ENCODE data around the gene LRG1.

DNA sequence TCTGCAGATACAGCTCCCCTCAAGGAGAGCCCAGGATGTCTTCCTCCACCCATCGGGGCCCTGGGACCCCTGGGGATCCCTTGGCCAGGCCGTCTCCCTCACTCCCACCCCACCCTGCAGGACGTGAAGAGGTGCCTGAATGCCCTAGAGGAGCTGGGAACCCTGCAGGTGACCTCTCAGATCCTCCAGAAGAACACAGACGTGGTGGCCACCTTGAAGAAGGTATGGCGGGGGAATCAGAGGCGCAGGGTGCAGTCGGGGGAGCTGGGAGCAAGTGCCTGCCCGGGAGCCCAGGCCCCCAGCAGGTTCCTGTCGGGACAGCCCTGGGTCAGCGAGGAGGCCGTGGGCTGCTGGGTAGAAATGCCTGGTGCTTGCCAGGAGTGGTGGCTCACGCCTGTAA, 41.1 kb downstream of the LRG1 start:
- TF ChIP-seq GLI2 (tag by site-specific recombination; IDR thresholded peaks at IDR 0.05; ENCODE audit: borderline replicate concordance, low read depth) (no peak), ZNF311 (tag by site-specific recombination; IDR thresholded peaks at IDR 0.05; ENCODE audit: borderline replicate concordance) (no peak), MEIS1 (CRISPR knock-in tag; IDR thresholded peaks at IDR 0.05; ENCODE audit: borderline replicate concordance) (no peak), ZNF174 (tag by site-specific recombination; IDR thresholded peaks at IDR 0.05) (no peak), ZNF792 (tag by site-specific recombination; IDR thresholded peaks at IDR 0.05) (no peak), ZNF112 (tag by site-specific recombination; IDR thresholded peaks at IDR 0.05) (no peak), SCRT2 (tag by site-specific recombination; IDR thresholded peaks at IDR 0.05) (no peak), GLI4 (tag by site-specific recombination; IDR thresholded peaks at IDR 0.05) (no peak), ZNF239 (tag by site-specific recombination; IDR thresholded peaks at IDR 0.05) (no peak)
- TF ChIP-seq, protein P1, sequence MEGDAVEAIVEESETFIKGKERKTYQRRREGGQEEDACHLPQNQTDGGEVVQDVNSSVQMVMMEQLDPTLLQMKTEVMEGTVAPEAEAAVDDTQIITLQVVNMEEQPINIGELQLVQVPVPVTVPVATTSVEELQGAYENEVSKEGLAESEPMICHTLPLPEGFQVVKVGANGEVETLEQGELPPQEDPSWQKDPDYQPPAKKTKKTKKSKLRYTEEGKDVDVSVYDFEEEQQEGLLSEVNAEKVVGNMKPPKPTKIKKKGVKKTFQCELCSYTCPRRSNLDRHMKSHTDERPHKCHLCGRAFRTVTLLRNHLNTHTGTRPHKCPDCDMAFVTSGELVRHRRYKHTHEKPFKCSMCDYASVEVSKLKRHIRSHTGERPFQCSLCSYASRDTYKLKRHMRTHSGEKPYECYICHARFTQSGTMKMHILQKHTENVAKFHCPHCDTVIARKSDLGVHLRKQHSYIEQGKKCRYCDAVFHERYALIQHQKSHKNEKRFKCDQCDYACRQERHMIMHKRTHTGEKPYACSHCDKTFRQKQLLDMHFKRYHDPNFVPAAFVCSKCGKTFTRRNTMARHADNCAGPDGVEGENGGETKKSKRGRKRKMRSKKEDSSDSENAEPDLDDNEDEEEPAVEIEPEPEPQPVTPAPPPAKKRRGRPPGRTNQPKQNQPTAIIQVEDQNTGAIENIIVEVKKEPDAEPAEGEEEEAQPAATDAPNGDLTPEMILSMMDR (tag by site-specific recombination; IDR thresholded peaks at IDR 0.05), result no peak
- TF ChIP-seq, protein P2, sequence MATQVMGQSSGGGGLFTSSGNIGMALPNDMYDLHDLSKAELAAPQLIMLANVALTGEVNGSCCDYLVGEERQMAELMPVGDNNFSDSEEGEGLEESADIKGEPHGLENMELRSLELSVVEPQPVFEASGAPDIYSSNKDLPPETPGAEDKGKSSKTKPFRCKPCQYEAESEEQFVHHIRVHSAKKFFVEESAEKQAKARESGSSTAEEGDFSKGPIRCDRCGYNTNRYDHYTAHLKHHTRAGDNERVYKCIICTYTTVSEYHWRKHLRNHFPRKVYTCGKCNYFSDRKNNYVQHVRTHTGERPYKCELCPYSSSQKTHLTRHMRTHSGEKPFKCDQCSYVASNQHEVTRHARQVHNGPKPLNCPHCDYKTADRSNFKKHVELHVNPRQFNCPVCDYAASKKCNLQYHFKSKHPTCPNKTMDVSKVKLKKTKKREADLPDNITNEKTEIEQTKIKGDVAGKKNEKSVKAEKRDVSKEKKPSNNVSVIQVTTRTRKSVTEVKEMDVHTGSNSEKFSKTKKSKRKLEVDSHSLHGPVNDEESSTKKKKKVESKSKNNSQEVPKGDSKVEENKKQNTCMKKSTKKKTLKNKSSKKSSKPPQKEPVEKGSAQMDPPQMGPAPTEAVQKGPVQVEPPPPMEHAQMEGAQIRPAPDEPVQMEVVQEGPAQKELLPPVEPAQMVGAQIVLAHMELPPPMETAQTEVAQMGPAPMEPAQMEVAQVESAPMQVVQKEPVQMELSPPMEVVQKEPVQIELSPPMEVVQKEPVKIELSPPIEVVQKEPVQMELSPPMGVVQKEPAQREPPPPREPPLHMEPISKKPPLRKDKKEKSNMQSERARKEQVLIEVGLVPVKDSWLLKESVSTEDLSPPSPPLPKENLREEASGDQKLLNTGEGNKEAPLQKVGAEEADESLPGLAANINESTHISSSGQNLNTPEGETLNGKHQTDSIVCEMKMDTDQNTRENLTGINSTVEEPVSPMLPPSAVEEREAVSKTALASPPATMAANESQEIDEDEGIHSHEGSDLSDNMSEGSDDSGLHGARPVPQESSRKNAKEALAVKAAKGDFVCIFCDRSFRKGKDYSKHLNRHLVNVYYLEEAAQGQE (tag by site-specific recombination; IDR thresholded peaks at IDR 0.05), result no peak
- TF ChIP-seq, protein P3, sequence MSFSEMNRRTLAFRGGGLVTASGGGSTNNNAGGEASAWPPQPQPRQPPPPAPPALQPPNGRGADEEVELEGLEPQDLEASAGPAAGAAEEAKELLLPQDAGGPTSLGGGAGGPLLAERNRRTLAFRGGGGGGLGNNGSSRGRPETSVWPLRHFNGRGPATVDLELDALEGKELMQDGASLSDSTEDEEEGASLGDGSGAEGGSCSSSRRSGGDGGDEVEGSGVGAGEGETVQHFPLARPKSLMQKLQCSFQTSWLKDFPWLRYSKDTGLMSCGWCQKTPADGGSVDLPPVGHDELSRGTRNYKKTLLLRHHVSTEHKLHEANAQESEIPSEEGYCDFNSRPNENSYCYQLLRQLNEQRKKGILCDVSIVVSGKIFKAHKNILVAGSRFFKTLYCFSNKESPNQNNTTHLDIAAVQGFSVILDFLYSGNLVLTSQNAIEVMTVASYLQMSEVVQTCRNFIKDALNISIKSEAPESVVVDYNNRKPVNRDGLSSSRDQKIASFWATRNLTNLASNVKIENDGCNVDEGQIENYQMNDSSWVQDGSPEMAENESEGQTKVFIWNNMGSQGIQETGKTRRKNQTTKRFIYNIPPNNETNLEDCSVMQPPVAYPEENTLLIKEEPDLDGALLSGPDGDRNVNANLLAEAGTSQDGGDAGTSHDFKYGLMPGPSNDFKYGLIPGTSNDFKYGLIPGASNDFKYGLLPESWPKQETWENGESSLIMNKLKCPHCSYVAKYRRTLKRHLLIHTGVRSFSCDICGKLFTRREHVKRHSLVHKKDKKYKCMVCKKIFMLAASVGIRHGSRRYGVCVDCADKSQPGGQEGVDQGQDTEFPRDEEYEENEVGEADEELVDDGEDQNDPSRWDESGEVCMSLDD (tag by site-specific recombination; IDR thresholded peaks at IDR 0.05), result no peak
- TF ChIP-seq, protein P4, sequence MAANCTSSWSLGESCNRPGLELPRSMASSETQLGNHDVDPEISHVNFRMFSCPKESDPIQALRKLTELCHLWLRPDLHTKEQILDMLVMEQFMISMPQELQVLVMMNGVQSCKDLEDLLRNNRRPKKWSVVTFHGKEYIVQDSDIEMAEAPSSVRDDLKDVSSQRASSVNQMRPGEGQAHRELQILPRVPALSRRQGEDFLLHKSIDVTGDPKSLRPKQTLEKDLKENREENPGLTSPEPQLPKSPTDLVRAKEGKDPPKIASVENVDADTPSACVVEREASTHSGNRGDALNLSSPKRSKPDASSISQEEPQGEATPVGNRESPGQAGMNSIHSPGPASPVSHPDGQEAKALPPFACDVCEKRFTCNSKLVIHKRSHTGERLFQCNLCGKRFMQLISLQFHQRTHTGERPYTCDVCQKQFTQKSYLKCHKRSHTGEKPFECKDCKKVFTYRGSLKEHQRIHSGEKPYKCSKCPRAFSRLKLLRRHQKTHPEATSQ (tag by site-specific recombination; IDR thresholded peaks at IDR 0.05), result no peak
- TF ChIP-seq, protein P5, sequence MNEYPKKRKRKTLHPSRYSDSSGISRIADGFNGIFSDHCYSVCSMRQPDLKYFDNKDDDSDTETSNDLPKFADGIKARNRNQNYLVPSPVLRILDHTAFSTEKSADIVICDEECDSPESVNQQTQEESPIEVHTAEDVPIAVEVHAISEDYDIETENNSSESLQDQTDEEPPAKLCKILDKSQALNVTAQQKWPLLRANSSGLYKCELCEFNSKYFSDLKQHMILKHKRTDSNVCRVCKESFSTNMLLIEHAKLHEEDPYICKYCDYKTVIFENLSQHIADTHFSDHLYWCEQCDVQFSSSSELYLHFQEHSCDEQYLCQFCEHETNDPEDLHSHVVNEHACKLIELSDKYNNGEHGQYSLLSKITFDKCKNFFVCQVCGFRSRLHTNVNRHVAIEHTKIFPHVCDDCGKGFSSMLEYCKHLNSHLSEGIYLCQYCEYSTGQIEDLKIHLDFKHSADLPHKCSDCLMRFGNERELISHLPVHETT (tag by site-specific recombination; IDR thresholded peaks at IDR 0.05), result no peak
